ENCODE measurements around the gene DNAJC7.

The DNAJC7 gene

DNA sequence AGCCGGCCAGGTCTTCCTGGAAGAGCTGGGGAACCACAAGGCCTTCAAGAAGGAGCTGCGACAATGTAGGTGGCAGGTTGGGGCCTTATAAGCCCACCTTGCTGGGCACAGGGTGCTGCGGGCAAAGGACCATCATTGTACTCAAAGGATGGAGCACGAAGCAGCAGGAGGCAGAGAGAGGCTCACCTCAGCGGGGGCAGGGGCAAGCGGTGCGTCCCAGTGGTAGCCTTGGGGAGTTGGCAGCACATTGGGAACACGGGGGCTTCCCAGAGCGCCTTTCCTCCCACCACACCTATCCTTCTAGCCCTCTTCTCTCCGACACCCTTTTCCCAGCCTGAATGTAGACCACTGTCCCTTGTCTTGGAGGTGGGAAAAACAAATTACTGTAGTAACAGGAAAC, 48.6 kb downstream of the DNAJC7 start:
- TF ChIP-seq EGR1 (IDR thresholded peaks at IDR 0.05), result no peak

DNA sequence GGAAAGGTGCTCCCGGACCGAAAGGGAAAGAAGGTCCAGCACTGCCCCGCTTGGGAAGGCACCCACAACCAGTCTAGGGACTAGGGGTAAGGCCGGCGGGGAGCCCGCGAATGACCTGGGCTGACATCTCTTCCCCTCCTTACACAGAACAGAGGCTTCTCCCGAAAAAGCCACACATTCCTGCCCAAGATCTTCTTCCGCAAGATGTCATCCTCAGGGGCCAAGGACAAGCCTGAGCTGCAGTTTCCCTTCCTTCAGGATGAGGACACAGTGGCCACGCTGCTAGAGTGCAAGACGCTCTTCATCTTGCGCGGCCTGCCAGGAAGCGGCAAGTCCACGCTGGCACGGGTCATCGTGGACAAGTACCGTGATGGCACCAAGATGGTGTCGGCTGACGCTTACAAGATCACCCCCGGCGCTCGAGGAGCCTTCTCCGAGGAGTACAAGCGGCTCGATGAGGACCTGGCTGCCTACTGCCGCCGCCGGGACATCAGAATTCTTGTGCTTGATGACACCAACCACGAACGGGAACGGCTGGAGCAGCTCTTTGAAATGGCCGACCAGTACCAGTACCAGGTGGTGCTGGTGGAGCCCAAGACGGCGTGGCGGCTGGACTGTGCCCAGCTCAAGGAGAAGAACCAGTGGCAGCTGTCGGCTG, 49.2 kb downstream of the DNAJC7 start:
- TF ChIP-seq FOXM1 (IDR thresholded peaks at IDR 0.05; ENCODE audit: borderline replicate concordance, low read depth) (no peak), CREB1 (IDR thresholded peaks at IDR 0.05; ENCODE audit: low read depth) (no peak), EGR1 (IDR thresholded peaks at IDR 0.05) (no peak)
- TF ChIP-seq, protein P1, sequence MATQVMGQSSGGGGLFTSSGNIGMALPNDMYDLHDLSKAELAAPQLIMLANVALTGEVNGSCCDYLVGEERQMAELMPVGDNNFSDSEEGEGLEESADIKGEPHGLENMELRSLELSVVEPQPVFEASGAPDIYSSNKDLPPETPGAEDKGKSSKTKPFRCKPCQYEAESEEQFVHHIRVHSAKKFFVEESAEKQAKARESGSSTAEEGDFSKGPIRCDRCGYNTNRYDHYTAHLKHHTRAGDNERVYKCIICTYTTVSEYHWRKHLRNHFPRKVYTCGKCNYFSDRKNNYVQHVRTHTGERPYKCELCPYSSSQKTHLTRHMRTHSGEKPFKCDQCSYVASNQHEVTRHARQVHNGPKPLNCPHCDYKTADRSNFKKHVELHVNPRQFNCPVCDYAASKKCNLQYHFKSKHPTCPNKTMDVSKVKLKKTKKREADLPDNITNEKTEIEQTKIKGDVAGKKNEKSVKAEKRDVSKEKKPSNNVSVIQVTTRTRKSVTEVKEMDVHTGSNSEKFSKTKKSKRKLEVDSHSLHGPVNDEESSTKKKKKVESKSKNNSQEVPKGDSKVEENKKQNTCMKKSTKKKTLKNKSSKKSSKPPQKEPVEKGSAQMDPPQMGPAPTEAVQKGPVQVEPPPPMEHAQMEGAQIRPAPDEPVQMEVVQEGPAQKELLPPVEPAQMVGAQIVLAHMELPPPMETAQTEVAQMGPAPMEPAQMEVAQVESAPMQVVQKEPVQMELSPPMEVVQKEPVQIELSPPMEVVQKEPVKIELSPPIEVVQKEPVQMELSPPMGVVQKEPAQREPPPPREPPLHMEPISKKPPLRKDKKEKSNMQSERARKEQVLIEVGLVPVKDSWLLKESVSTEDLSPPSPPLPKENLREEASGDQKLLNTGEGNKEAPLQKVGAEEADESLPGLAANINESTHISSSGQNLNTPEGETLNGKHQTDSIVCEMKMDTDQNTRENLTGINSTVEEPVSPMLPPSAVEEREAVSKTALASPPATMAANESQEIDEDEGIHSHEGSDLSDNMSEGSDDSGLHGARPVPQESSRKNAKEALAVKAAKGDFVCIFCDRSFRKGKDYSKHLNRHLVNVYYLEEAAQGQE (IDR thresholded peaks at IDR 0.05; ENCODE audit: low read depth), result no peak

DNA sequence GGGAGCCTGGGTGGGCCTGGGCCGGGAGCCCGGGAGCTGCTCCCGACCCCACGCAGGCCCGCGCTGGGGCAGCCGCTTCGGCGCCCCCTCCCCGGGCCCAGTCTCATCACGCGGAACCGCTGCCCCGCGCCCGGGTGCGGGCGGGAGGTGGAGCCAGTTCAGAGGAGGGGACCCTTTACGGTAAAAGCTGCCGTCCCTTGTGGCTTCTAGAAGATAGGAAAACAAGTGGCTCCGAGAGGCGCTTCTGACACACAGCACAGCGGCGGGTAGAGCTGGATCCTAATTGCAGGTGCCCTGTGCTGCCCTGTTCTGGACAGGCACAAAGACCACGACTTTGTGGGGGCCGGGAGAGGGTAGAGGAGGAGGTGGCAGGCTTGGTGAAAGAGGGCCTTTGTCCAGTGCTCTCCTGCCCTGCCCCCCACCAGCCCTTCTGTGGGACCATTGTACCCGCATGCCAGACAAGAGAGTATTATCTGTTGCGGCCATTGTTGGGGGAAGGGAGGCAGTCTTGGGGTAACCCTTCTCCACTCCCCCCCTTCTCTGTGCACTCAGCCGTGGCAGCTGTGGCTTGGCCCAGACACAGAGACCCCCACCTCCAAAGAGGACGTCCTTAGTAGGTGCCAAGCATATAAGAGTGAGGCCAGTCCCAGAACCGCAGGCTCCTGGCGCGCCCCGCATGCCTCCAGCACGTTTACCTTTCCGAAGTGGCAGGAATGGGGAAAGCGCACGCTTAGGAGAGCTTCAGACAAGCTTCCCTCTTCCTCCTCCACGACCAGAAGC, 49.9 kb downstream of the DNAJC7 start:
- TF ChIP-seq YY1 (IDR thresholded peaks at IDR 0.05; ENCODE audit: low read depth) (peak; percentile 53), TEAD4 (IDR thresholded peaks at IDR 0.05) (no peak), CREB1 (IDR thresholded peaks at IDR 0.05; ENCODE audit: low read depth) (no peak), RAD21 (IDR thresholded peaks at IDR 0.05; ENCODE audit: low read depth) (no peak), EP300 (IDR thresholded peaks at IDR 0.05; ENCODE audit: borderline replicate concordance) (no peak), TCF12 (IDR thresholded peaks at IDR 0.05; ENCODE audit: low read depth) (no peak), FOXM1 (IDR thresholded peaks at IDR 0.05; ENCODE audit: borderline replicate concordance, low read depth) (no peak), NFIC (IDR thresholded peaks at IDR 0.05) (no peak), CEBPB (IDR thresholded peaks at IDR 0.05) (no peak), ZBTB7A (IDR thresholded peaks at IDR 0.05; ENCODE audit: low read depth) (0 out of 2 replicates have a peak, but pooled peaks have one; percentile 16), TAF1 (IDR thresholded peaks at IDR 0.05; ENCODE audit: low read depth) (no peak), EGR1 (IDR thresholded peaks at IDR 0.05) (no peak)
- TF ChIP-seq, protein P2, sequence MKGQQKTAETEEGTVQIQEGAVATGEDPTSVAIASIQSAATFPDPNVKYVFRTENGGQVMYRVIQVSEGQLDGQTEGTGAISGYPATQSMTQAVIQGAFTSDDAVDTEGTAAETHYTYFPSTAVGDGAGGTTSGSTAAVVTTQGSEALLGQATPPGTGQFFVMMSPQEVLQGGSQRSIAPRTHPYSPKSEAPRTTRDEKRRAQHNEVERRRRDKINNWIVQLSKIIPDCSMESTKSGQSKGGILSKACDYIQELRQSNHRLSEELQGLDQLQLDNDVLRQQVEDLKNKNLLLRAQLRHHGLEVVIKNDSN (IDR thresholded peaks at IDR 0.05), result no peak
- TF ChIP-seq, protein P3, sequence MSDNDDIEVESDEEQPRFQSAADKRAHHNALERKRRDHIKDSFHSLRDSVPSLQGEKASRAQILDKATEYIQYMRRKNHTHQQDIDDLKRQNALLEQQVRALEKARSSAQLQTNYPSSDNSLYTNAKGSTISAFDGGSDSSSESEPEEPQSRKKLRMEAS (IDR thresholded peaks at IDR 0.05), result no peak
- TF ChIP-seq, protein P1 (IDR thresholded peaks at IDR 0.05; ENCODE audit: low read depth), result no peak

DNA sequence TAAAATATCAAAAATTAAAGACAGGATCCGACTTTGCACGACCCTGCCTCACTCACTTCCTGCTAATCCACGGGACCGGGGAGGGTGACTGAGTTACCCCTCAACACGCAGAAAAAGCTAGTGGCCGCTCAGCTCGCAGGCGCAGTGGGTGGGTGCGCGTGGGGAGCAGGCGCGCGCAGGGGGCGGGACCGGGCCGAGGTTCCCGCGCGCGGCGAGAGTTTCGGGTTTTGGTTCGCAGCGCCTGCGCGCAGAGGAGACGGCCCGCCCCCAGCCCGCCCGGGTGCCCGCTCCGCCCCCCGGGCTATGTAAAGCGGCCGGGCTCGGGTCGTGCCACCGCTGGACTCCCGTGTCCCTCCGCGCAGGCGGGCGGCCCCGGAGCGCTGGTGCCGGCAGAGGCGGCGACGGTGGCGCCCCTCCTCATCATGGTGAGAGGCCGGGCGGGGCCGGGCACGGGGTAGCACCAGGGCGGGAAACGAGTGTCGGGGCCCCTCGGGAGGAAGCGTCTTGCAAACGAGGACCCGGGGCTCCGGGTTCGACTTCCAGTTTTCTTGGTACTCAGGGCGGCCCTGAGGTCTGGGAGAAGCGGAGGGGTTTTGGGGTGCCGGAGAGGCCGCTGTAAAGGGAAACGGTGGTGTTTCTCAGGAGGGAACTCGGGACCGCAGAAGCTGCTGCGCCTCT, 50.6 kb downstream of the DNAJC7 start, which contains the start of gene CNP:
Gene CNP (plus strand): TSS at position 333 of the 678 bp plus-strand sequence. CDS start 90 bp downstream, at position 423.
- TF ChIP-seq NFIC (IDR thresholded peaks at IDR 0.05) (no peak), EP300 (IDR thresholded peaks at IDR 0.05; ENCODE audit: borderline replicate concordance) (peak; percentile 34), ZBTB7A (IDR thresholded peaks at IDR 0.05; ENCODE audit: low read depth) (peak; percentile 46; the same call in 1 of the 2 replicates), FOXM1 (IDR thresholded peaks at IDR 0.05; ENCODE audit: borderline replicate concordance, low read depth) (no peak), EGR1 (IDR thresholded peaks at IDR 0.05) (no peak), TCF12 (IDR thresholded peaks at IDR 0.05; ENCODE audit: low read depth) (peak; percentile 39; the same call in 1 of the 2 replicates), YY1 (IDR thresholded peaks at IDR 0.05; ENCODE audit: low read depth) (peak; percentile 70; the same call in 1 of the 2 replicates), RAD21 (IDR thresholded peaks at IDR 0.05; ENCODE audit: low read depth) (no peak), TAF1 (IDR thresholded peaks at IDR 0.05; ENCODE audit: low read depth) (peak; percentile 85; the same call in 1 of the 2 replicates), TEAD4 (IDR thresholded peaks at IDR 0.05) (no peak)
- TF ChIP-seq, protein P3 (IDR thresholded peaks at IDR 0.05), result peak; percentile 87

DNA sequence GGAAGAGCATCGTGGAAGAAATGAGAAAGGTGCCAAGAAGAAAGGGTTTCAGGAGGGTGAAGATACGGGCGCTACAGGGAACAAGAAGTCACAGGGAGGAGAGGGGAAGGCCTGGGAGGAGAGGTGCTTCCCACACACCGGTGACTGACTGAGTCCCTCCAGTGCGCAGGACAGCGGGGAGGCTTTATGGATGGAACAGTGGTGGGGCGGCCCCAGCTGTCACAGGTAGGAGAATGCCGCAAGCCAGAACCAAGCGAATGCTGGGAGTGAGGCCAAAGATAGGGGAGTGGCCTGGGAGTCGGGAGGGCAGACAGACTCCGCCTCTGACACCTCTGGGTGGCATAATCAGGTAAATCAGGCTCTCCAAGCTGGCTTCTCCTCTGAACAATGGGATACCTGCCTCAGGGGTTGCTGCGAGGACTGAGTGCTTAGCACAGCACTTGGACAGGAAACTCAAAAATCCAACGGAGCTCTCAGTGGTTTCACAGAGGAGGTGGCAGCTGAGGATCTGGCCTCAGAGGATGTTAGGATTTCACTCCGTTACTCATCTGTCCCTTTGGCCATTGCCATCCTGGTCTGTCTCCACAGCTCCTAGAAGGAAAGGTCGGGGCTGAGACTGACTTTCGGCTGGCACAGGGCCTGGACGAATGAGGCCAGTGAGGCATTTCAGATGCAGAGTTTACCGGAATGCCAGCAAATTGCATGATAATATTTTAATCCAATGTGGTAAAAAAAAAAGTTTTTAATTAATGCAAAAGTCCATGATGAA, 51.4 kb downstream of the DNAJC7 start:
- TF ChIP-seq, protein P3 (IDR thresholded peaks at IDR 0.05), result peak; percentile 35; the same call in 1 of the 2 replicates
- TF ChIP-seq EGR1 (IDR thresholded peaks at IDR 0.05), result no peak

Measured in Ishikawa (cell line).